Measurements from ENCODE around the gene NR3C1.

The NR3C1 gene

DNA sequence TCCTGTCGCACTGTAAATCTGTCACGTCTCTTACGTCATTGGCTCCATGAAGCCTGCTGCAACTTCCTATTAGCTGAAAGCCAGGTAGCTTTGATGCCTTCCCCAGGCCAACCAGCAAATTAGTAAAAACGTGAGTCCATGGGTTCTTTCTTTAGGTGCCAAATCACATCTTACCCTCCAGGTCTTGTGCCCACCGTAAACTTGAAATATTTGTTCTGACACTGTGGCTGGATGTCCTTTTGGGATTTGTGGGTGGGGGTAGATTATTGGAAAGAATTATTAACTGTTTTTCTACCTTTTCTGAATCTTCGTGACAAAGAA, 172.8 kb downstream of the NR3C1 start:
- no peak overlapping the region for H3K4me3 ChIP-seq (ENCODE audit: insufficient read depth, low read depth, low read length, poor library complexity, severe bottlenecking)
- H3K4me1 ChIP-seq (ENCODE audit: control insufficient read depth, insufficient read depth, low read length, poor library complexity, severe bottlenecking) = peaks cover 15% of the 10 kb centered on the region
- H3K27ac ChIP-seq (ENCODE audit: insufficient read depth, low read length, poor library complexity, severe bottlenecking) = no peak overlapping the region
- no peaks in the 10 kb centered on the region for H3K27me3 ChIP-seq (replicated peaks; ENCODE audit: control insufficient read depth, insufficient read depth, low read length, poor library complexity, severe bottlenecking)
- H3K9me3 ChIP-seq (ENCODE audit: control insufficient read depth, low read length) = no peaks in the 10 kb centered on the region
- no peak for DNase-seq
- H3K36me3 ChIP-seq (ENCODE audit: control insufficient read depth, insufficient read depth, low read length) = no peaks in the 10 kb centered on the region

DNA sequence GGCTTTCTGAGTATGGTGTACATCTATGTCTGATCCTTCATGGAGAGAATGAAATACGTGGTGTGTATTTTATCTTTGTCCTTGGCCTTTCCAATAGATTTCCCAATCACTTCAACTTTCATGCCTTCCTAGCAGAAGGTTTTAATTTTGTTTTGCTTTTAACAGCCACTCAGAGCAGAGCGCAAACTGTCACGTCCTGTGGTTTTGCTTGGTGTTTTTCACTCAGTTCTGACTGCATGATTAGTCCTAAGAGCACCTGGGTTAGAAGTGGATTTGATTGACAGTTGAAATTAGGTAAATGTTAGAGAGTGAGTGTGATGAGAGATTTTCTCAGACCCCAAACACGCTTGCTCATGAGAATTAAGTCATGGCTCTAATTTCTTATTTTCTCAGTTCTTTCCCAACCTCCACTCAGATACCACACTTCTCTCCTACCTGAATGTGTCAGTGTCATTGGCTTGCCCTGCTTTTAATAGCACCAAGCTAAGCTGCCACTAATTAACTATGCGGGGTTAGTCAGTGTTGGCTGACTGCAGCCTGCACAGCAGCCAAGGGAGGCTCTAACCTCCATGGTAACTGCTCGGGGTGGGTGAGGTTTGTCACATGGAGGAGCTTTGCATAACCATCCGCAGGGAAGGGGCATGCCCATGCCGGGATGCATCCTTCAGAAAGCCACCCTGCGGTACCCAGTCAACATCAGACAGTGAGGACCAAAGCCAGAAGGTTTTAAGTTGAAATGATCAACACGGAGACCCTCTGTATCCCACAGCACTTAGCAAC, 173.4 kb downstream of the NR3C1 start:
- Histone ChIP-seq H3K27me3 (replicated peaks; ENCODE audit: control insufficient read depth, insufficient read depth, low read length, poor library complexity, severe bottlenecking) (no peaks in the 10 kb centered on the region), H3K27ac (ENCODE audit: insufficient read depth, low read length, poor library complexity, severe bottlenecking) (peak overlapping the region; percentile 54), H3K9me3 (ENCODE audit: control insufficient read depth, low read length) (no peaks in the 10 kb centered on the region), H3K4me1 (ENCODE audit: control insufficient read depth, insufficient read depth, low read length, poor library complexity, severe bottlenecking) (peaks cover 15% of the 10 kb centered on the region), H3K36me3 (ENCODE audit: control insufficient read depth, insufficient read depth, low read length) (no peaks in the 10 kb centered on the region), H3K4me3 (ENCODE audit: insufficient read depth, low read depth, low read length, poor library complexity, severe bottlenecking) (peak overlapping the region; percentile 4)
- DNase-seq = peak in 1 of 3 donors; percentile 20

DNA sequence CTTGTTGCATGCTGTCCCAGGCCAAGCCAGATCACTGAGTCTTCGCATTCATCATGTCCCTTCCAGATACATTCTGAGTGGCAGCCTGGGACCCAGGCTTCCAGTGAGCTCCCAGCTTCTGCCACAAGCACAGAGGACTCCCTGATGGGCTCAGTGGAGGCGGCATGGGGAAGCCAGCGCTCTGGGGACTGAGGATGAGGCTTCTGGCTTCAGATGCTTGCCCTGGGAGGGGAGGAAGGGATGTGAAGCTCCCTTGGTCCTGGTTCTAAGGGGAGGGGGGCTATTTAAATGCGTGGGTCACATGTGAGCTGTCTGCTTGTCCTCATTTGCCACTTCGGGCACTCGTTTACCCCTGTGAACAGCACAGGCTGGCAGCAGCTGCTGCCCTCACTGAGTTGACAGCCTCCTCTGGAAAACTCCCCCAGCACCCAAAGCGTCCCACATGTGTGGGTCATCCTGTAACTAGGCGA, 174.0 kb downstream of the NR3C1 start:
- peak in 1 of 3 donors; percentile 9 for DNase-seq
- H3K27ac ChIP-seq (ENCODE audit: insufficient read depth, low read length, poor library complexity, severe bottlenecking) = peak overlapping the region; percentile 54

DNA sequence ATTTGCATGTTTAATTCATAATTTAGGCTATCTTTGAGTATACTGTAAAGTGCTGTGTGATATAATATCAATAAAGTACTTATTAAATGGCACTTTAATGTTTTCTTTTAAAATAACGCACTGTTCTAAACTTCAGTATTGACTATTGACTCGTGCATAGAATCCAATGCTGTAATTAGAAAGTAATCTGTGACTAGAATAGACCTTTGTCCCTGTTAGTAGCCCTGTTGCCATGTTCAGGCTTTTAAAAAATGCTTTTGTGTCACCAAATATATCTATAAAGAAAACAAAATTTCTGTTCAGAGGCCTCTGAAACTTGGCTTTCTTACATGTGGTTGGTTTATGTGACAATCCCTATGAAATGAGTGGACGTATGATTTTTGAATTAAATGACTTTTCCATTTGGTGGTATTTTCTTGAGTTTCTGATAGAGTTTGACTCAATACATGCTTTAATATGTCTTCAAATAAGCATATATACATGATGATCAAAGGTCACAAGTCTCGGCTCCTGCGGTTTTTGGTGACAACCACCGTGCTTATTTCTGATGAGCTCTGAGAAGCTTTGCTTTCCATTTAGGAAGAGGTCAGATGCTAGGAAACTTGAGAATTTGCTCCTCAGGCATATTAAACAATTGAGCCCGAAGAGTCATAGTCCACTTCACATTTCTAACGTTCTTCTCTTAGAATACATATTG, 174.7 kb downstream of the NR3C1 start:
- Histone ChIP-seq H3K4me3 (ENCODE audit: insufficient read depth, low read depth, low read length, poor library complexity, severe bottlenecking) (no peak overlapping the region), H3K36me3 (ENCODE audit: control insufficient read depth, insufficient read depth, low read length) (no peaks in the 10 kb centered on the region), H3K27me3 (replicated peaks; ENCODE audit: control insufficient read depth, insufficient read depth, low read length, poor library complexity, severe bottlenecking) (no peaks in the 10 kb centered on the region), H3K9me3 (ENCODE audit: control insufficient read depth, low read length) (no peaks in the 10 kb centered on the region), H3K4me1 (ENCODE audit: control insufficient read depth, insufficient read depth, low read length, poor library complexity, severe bottlenecking) (peaks cover 15% of the 10 kb centered on the region), H3K27ac (ENCODE audit: insufficient read depth, low read length, poor library complexity, severe bottlenecking) (no peak overlapping the region)
- DNase-seq = peak in 1 of 3 donors; percentile 16

More for the DNA sequence above, 174.0 kb downstream of the NR3C1 start:
- Histone ChIP-seq H3K36me3 (ENCODE audit: control insufficient read depth, insufficient read depth, low read length) (no peaks in the 10 kb centered on the region), H3K4me3 (ENCODE audit: insufficient read depth, low read depth, low read length, poor library complexity, severe bottlenecking) (peak overlapping the region; percentile 4), H3K9me3 (ENCODE audit: control insufficient read depth, low read length) (no peaks in the 10 kb centered on the region), H3K27me3 (replicated peaks; ENCODE audit: control insufficient read depth, insufficient read depth, low read length, poor library complexity, severe bottlenecking) (no peaks in the 10 kb centered on the region), H3K4me1 (ENCODE audit: control insufficient read depth, insufficient read depth, low read length, poor library complexity, severe bottlenecking) (peaks cover 15% of the 10 kb centered on the region)
